HG03571 (cell line): ENCODE data around the gene MYOM1.

Experiments used
- ATAC-seq: cut with Tn5 transposase; IDR thresholded peaks from one replicate; pipeline ENCODE4 v1.9.1; 2021; ENCODE audit not compliant: unreplicated experiment

The MYOM1 gene

DNA sequence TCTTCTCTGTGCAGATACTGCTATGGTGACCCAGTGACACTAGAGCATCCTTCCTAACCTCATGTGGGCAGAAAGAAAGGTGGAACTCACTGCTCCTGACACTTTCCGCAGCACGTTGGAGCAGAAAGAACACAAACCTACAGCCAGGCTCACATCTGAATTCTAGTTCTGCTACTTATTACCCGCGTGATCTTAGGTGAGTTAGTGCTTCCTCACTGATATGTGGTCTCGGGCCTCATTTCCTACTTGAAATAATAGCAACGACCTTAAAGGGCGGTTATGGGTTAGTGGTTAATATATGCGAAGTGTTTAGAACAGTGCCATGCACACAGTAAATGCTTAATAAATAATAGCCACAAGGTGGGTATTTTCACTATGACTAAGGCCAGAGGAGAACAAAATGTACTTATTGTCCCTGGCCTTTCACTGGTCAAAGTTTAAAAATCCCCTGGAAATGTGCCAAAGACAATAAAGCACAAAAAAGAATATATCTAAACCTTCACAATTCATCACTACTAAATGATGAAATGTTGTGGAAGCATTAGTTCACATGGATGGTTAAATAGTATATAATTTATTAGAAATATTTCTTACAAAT lies 66.6 kb downstream of the MYOM1 start:
- peak; percentile 88 for ATAC-seq

DNA sequence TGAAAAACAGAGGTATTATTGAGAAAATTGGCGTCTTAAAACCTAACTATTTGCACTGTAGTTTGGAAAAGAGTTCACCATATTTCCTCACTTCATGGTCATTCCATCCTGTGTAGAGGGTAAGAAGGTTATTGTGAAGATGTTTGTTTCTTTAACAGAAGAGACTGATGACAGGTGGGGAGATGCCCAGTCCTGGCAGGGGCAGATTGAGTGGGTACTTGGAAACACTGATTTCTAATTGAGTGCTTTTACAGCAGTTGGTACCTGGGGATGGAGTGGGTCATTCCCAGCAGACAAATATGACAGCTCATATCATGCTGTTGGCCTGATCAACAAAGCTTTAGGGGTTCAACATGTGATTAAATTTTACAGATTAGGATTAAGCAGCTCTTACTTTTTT lies 67.5 kb downstream of the MYOM1 start:
- ATAC-seq = no peak

DNA sequence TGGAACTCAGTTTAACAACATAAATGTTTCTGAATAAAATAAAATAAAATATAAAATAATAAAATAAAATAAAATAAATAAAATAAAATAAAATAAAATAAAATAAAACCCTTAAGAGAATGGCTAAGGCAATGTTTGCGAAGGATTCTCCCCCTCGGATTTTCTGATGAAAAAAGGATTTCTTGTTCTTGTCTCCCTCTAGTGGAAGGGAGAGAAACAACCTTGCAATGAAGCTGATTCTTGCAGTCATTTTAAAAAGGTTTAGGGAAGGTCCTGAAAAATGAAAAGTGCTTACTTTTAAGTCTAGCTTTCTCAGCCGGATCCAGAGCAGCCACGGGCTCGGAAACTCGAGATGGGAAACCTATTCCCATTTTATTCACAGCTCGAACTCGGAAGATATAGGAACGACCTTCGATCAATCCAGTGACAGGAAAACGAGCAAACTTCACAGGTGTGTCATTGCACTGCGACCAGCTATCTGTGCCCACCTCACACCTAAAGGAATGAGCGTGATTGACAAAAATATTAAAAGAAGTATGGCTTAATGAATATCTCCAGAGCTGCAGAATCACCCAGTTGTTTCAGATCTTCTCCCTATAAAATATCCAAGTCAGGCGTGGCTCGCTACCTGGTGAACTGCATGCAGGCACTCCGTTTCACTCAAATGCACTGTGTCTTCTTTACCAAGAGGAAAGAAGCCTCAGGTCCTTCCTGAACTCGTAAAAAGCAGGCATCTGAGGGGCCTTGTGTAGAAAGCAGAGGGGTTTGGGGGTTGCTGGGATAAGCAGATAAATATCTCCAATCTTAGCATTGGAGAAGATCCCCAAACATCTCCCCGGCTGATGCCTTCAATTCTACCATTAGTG lies 68.1 kb downstream of the MYOM1 start:
- ATAC-seq = no peak

DNA sequence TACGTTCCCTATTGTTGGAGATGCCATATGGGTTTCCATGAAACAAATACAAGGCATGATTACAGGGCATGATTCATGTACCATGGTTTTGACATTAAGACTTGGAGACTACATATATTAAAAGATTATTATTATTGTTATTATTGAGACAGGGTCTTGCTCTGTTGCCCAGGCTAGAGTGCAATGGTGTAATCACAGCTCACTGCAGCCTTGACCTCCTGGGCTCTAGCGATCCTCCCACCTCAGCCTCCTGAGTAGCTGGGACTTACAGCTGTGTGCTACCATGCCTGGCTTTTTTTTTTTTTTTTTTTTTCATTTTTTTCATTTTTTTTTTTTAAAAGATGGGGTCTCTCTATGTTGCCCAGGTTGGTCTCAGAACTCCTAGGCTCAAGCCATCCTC lies 69.1 kb downstream of the MYOM1 start:
- no peak for ATAC-seq

DNA sequence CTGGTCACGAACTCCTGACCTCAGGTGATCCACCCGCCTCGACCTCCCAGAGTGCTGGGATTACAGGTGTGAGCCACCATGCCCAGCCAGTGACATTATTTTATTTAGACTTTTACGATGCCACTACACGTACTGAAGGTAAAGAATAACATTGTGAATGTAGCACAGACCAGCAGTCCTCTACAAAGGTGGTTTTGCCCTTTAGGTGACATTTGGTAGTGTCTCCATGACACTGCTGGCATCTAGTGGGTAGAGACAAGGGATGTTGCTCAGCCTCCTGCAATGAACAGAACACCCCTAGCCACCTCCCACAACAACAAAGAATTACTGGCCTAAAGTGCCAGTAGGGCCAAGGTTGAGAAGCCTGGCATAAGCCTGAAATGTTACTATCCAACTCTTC lies 69.5 kb downstream of the MYOM1 start:
- no peak for ATAC-seq

DNA sequence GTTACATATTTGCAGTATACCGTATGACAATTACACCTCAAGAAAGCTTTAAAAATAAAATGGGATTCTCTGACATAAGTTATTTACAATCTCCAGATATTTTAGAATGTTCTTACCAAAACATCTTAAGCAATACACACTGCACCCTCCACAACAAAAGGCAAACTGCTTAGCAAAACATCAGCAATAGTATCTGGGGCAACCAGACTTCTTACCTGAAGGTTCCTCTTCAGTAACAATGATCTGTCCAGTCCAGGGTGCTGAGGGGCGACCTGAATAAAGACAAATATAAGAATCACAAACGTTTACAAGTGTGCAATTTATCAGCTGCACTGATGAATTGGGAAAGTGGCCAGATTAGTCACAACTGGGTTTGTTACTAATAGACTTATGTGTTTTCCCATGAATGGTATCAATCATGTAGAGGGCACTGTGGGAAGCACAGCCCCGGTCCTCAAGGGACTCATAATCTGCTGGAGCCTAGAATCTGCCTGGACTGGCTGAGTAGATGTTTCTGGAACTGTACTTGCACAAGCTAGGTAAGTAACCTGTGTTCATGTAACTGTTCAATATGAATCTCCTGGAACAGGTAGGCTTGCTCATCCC lies 70.7 kb downstream of the MYOM1 start:
- ATAC-seq = no peak

DNA sequence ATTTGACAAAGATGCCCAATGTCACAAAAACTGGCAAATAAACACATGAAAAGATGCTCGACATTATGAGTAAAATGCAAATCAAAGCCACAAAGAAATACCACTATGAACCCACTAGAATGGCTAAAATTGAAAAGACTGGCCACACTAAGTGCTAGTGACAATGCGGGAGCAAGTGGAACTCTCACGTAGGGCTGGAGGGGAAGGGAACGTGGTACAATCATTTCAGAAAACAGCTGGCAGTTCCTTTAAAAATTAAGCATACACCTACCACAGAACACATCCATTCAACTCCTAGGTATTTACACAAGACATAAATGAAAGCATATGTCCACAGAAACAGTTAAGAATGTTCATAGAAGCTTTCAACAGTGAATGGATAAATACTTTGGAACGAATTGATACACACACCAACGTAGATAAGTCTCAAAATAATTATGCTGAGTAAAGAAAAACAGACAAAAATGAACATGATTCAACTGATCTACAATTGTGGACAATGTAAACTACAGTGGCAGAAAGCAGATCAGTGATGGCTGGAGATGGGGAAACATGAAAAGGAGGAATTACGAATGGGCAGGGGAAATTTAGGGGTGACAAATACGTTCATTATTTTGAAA lies 71.7 kb downstream of the MYOM1 start:
- ATAC-seq = no peak

DNA sequence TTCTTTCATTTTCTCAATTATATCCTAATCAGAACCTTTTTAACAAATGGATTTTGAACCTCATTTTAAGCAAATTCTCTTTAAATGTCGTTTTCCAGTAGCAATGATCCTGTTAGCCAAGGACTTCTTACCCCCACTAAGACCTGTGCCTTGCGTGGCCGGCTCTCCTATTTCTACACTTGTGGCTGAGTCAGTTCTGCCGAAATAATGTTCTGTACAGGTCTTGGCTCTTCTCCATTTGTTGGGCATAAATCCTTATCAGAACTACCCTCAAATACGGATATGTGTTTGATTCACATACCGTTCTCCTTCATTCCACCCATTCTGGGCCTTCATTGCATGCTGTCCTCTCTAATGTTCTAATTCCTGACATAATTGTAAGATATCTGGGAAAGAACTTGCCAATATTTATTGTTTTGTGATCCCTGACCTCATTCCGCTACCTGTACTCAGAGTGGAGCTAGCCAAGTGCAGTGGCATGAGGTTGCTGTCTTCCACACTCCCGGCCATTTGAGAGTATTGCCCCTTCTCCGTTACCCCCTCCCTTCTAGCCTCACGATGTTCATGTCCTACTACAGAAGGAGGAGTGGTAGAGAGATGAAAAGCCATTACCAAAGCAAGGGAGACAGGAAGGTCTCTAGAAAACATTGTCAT lies 78.7 kb downstream of the MYOM1 start:
- no peak for ATAC-seq

DNA sequence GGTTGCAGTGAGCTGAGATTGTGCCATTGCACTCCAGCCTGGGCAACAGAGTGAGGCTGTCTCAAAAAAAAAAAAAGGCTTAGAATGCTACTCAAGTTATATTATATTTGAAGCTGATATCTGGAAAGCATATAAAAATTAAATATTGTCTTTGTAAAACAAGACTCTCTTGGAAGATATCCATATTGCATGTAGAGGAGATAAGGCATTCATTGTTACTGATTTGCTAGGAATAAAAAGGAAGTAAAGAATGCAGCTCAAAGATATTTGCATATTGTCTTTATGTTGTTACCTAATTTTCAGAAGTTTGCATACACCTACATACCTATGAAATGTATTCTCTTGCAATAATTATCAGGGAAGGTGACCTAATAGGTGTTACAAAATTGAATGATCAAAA lies 79.4 kb downstream of the MYOM1 start:
- ATAC-seq = no peak

DNA sequence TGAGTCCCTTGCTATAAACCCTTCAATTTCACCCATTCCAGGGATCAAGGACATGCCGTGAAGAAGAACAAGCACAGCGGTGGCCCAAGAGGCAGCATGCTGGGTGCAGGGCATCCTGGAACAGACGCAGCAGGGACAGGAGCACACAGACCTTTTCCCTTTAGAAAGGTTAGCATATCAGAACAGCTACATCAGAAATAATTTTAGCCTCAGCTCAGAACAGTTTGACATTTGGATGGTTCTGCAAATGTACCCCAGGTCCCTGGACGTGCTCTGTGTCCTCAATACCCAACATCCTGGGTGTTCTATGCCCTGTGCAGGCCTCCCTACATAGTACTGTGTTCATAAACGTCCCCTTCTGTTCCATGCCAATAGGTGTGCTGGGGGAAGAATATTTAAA lies 80.4 kb downstream of the MYOM1 start:
- ATAC-seq = no peak

DNA sequence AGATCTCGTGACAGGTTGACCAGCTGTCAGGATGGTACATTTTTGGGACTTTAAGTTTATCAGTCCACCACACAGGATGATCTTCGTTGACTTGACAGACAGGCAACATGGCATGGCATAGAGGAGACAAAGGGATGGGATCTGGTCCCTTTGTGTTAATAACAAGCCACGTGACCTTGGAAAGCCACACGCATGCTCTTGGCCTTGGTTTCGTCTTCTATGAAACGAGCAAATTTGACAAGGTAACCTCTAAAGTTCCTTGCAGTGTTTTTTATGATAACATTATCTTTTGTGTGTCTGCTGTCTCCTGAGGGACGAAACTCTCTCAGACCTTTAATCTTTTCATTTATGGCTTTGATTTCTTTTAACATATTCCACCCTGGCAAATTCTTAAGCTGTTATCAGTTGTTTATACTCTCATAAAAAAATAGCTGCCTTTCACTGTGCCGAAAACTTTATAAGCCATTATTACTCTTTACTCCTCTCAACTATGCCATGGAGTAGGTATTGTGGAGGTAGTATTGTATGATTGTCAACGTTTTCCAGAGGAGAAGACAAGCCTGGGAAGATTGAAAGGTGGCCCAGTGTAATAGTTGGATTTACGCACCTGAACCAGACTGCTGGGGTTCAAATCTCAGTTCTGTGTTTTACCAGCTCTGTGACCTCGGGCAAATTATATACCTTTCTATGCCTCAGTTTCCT lies 81.3 kb downstream of the MYOM1 start:
- ATAC-seq = no peak

DNA sequence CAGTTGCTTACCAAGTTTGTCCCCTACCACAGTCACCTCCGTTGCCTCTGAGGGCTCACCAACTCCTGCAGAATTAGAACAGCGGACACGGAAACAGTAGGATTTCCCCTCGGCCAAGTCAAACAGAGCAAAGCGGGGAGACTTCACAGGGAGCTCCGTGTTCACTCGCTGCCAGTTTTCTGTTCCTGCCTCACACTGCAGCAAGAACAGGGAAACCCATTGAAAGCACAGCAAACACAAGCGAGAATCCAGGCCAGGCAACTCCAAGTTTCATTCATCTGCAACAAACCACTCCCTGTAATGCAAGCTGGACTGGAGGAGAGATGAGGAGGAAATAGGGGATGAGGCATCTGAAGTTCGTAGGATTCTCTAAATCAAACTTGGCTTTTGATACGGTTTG lies 84.2 kb downstream of the MYOM1 start:
- no peak for ATAC-seq

DNA sequence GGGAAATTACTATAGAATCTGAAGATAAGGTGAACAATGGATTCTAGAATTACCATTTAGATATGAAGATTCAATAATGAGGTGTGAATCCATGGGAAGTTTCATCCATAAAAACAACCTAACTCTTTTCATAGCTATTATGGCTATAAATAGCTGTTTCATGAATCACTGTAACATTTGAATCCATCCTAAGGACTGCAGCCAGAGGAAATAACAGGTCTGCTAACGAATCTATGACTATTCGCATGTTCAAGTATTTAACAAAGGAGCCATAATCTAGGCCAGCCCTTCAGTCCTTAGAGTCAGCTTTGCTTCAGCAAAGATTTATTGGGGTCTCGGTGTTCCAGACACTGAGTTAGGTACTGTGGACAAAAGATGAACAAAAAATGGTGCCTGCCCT lies 87.1 kb downstream of the MYOM1 start:
- no peak for ATAC-seq

DNA sequence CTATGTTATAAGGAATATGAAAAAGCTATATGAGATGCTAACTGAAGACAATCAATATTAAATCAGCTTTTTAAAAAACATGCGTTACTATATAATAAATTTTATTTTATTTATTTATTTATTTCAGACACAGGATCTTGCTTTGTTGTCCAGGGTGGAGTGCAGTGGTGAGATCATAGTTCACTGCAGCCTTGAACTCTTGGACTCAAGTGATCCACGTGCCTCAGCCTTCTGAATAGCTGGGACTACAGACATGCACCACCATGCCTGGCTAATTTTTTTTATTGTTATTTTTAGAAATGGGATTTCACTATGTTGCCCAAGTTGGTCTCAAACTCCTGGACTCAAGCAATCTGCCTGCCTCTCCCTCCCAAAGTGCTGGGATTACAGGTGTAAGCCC lies 89.4 kb downstream of the MYOM1 start:
- no peak for ATAC-seq

DNA sequence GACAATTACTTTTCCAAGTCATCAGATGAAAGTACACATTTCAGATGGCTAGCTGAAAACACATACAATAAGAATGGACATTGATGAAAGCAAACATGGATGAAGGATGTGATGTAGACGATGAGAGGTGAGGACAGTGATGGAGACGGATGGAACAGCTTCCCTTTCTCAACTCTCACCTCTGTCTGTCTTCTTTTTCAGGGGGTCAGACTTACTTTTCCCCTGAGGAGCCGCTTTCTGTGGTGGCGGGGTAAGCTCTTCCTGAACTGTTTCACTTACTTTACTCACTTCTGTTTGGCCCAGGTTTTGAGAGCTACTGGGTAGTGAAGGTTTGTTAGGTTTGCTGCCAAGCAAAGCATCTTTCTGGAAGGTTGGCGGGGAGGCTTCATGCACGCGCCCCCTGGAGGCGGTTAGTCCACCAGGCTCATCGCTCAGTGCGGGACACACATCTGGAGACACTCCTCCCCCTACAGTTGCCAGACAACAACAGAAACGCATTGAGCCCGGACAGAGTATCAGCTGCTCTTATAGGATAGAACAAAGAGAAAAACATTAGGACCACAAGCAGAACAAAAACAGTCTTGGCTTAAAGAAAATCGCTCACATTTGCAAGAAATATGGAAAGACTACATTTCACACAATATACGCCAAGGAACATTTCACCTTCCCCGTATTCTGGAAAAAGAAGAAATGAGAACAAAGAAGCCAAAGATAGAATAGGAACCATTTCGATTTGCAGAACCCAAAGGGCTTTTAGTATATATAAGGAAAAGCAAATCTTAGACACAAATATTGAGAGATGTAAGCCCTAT lies 90.5 kb downstream of the MYOM1 start:
- ATAC-seq = peak; percentile 85

DNA sequence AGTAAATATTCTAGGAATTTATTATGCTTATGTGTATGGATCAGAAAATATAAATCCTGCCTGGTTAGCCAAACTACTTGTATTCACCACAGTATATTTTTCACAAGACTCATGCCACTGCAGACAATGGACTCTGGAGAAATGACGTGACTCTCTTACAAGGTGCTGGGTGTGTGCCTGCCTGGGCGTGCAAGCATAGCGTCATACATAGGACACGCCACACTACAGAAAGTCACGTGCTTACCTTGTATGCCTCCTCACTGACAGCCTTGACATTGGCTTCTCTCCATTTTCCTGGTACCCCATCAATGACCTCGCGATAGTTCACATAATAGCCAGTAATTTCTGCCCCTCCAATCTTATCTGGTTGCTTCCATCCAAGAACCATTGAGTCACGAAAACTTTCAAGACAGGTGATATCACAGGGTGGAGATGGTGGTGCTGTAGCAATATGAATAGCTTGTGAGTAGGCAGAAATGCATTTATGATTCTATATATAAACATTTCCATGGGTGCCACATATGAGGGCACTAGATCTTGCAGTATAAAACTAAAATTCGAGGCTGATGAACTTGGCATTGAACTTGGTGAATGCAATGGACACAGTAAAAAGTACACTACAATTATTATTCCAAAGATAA lies 93.2 kb downstream of the MYOM1 start:
- ATAC-seq = no peak

DNA sequence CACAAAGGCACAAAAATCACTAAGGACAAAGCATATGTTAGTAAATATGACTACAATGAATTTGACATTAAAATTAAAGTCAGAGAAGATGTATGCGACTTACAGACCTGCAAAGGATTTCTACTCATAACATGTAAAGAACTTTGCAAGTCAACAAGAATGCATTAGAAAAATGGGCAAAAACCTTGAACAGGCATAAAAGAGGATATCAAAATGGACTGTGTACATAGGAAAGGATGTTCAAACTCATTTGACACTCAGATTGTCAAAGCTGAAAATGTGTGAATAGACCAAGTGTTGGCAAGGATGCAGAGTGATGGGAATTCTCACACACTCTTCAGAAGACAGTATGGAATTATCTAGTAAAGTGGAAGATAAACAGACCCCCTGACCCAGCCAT lies 94.9 kb downstream of the MYOM1 start:
- ATAC-seq = no peak

DNA sequence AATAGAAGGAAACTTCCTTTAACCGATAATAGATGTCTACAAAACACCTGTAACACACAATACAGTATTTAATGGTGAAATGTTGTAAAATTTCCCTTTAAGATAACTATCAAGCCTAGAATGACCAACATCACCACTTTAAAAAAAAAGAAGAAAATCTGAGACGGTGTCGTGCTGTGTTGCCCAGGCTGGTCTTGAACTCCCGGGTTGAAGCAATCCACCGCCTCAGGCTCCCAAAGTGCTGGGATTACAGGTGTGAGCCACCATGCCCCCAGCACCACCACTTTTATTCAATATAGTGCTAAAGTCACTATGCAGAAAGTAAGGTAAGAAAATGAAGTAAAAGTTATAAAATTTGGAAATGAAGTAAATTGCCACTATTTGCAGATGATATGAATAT lies 96.9 kb downstream of the MYOM1 start:
- no peak for ATAC-seq

DNA sequence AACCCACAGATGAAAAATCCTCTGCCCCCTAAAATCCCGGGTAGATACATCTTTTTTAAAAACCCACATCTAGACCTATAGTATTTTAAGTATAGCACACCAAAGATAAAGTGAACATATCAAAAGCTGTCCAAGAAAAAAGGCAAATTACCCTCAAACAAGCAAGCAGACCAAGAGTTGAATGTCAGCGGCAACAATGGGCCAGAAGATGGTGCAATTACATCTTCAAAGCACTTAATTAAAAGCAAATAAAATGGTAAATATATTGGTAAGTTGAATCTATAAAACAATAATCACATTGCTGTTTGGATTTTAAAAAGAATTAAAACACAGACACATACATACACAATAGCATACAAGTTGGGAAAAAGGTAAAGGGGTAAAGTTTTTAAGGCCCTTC lies 98.5 kb downstream of the MYOM1 start:
- ATAC-seq = no peak

DNA sequence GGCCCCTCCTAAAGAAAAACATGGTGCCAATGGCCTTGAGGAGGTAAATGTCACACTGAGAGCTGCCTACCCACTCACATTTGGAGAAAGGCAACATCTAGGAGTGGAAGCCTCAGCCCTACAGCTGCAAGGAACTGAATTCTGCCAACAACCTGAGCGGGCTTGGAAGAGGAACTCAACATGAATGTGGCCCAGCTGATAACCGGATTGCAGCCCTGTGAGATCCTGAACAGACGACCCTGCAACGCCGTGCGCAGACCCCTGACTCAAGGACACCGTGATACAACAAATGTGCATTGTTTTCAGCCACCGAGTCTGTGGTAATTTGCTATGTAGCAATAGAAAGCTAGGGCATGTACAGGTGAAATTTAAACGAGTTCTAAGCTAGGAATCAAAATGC lies 99.4 kb downstream of the MYOM1 start:
- no peak for ATAC-seq
